ENCODE measurements around the gene PSME4. TPM values are rescaled to one million over a fixed set of nuclear protein-coding genes. Genes with fewer than 3 reads are reported as not detected.

Gene PSME4
- polyA plus RNA-seq, 1 experiment = 52.0 TPM

DNA sequence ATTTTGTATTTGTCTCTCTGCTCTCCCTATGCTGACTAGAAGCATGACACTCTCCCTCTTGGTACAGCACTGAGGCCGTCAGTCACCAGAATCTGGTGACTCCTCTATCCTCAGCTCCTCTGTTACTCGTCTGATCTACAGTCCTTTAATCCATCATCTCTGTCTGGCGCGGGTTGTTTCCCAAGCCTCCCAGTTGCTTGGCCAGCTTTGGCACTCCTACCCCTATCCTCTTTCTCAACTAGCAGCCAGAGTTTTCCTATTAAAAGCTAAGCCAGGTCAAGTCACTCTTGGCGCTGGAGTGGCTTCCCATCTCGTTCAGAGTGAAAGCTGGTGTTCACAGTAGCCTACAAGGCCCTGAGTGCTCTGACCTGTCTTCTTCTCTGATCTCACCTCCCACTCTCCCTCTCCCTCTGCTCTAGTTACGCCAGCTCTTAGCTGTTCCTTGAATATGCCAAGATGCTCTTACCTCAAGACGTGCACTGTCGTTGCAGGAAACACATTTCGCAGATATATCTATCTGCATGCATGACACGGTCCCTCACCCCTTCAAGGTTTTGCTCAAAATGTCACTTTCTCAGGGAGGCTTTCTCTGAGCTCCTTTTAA lies 41.8 kb upstream of the PSME4 start:
- DNase-seq (ENCODE audit: low read depth, low spot score) = no peak
- Histone ChIP-seq H3K4me3 (ENCODE audit: low read depth, low read length) (no peak overlapping the region), H3K27ac (ENCODE audit: low read depth, low read length) (no peak overlapping the region), H3K27me3 (ENCODE audit: control insufficient read depth, insufficient read depth, low read length) (no peaks in the 10 kb centered on the region), H3K9me3 (ENCODE audit: control insufficient read depth, insufficient read depth, low read length) (no peaks in the 10 kb centered on the region)
- TF ChIP-seq, protein P1, sequence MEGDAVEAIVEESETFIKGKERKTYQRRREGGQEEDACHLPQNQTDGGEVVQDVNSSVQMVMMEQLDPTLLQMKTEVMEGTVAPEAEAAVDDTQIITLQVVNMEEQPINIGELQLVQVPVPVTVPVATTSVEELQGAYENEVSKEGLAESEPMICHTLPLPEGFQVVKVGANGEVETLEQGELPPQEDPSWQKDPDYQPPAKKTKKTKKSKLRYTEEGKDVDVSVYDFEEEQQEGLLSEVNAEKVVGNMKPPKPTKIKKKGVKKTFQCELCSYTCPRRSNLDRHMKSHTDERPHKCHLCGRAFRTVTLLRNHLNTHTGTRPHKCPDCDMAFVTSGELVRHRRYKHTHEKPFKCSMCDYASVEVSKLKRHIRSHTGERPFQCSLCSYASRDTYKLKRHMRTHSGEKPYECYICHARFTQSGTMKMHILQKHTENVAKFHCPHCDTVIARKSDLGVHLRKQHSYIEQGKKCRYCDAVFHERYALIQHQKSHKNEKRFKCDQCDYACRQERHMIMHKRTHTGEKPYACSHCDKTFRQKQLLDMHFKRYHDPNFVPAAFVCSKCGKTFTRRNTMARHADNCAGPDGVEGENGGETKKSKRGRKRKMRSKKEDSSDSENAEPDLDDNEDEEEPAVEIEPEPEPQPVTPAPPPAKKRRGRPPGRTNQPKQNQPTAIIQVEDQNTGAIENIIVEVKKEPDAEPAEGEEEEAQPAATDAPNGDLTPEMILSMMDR (IDR thresholded peaks at IDR 0.05; ENCODE audit: low read depth, low read length) = no peak
- ChIA-PET CTCF (no interaction called here), POLR2A (interaction anchor here (0.7 to 1.4 kb wide), 2 partner anchors 42 to 716 kb away, joined by 3 to 4 read pairs; partner anchors contain the start of gene PSME4)

DNA sequence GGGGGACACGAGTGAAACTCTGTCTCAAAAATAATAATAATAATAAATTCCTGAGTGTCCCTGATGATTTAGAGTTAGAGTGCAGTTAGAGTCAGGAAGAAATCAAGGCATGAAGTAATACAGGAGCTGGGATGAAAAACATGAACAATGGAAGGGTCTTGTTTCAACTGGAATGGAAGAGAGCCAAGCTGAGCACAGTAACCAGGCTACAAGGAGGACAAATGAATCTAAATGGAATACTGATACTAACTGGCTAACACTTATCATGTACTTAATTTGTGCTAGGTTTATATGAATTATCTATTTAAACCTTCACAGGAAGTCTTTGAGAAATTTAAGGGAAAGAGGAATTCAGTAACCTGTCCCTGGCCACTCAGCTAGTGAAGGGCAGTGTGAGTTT lies 38.8 kb upstream of the PSME4 start:
- Histone ChIP-seq H3K4me3 (ENCODE audit: low read depth, low read length) (no peak overlapping the region), H3K9me3 (ENCODE audit: control insufficient read depth, insufficient read depth, low read length) (no peaks in the 10 kb centered on the region), H3K27me3 (ENCODE audit: control insufficient read depth, insufficient read depth, low read length) (no peaks in the 10 kb centered on the region), H3K27ac (ENCODE audit: low read depth, low read length) (no peak overlapping the region)
- DNase-seq (ENCODE audit: low read depth, low spot score) = no peak
- TF ChIP-seq, protein P1 (IDR thresholded peaks at IDR 0.05; ENCODE audit: low read depth, low read length) = no peak
- ChIA-PET POLR2A (interaction anchor here (1.2 kb wide), 1 partner anchor 38 kb away, joined by 3 read pairs; no protein-coding TSS in a partner anchor), CTCF (no interaction called here)

DNA sequence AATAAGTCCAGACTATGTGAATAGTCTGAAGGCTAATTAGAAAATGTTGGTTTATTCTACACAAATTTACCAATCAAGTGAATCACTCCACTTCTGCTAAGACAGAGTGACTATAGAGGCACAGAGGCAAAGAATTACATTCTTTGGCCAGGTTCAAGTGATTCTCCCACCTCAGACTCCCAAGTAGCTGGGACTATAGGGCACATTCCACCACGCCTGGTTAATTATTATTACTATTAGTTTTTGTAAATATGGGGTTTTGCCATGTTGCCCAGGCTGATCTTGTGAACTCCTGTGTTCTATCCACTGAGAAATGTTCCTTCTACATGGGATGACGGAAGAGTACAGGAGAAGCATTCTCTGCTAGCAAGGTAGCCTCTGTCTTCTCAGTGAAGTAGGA lies 37.6 kb upstream of the PSME4 start:
- no peaks in the 10 kb centered on the region for H3K9me3 ChIP-seq (ENCODE audit: control insufficient read depth, insufficient read depth, low read length)
- DNase-seq (ENCODE audit: low read depth, low spot score) = no peak
- ChIA-PET CTCF (no interaction called here), POLR2A (no interaction called here)
- TF ChIP-seq, protein P1 (IDR thresholded peaks at IDR 0.05; ENCODE audit: low read depth, low read length) = no peak
- no peak overlapping the region for H3K4me3 ChIP-seq (ENCODE audit: low read depth, low read length)
- no peak overlapping the region for H3K27ac ChIP-seq (ENCODE audit: low read depth, low read length)
- H3K27me3 ChIP-seq (ENCODE audit: control insufficient read depth, insufficient read depth, low read length) = no peaks in the 10 kb centered on the region

DNA sequence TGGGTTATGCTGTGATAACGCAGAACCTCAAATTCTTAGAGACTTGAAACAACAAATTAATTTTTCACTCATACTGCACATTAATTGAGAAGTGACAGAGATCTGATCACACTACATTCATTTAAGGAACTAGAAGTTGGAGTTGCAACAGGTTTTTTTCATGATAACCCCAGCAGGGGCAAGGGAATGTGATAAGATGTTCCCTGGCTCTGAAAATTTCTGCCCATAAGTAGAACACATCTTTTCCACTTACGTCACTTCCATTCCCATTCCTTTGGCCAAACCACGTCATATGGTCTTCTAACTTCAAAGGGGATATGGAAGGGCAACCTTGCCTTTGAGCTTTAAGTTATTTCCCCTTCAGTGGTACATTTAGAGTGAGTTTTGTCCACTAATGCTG lies 29.7 kb upstream of the PSME4 start:
- ChIA-PET CTCF (interaction anchor here (2.0 kb wide), 1 partner anchor 107 kb away, joined by 4 read pairs; no protein-coding TSS in a partner anchor), POLR2A (interaction anchor here (0.7 kb wide), 1 partner anchor 26 kb away, joined by 3 read pairs; no protein-coding TSS in a partner anchor)
- DNase-seq (ENCODE audit: low read depth, low spot score) = no peak
- no peak overlapping the region for H3K27ac ChIP-seq (ENCODE audit: low read depth, low read length)
- H3K4me3 ChIP-seq (ENCODE audit: low read depth, low read length) = no peak overlapping the region
- no peaks in the 10 kb centered on the region for H3K9me3 ChIP-seq (ENCODE audit: control insufficient read depth, insufficient read depth, low read length)
- no peaks in the 10 kb centered on the region for H3K27me3 ChIP-seq (ENCODE audit: control insufficient read depth, insufficient read depth, low read length)
- TF ChIP-seq, protein P1 (IDR thresholded peaks at IDR 0.05; ENCODE audit: low read depth, low read length) = no peak

DNA sequence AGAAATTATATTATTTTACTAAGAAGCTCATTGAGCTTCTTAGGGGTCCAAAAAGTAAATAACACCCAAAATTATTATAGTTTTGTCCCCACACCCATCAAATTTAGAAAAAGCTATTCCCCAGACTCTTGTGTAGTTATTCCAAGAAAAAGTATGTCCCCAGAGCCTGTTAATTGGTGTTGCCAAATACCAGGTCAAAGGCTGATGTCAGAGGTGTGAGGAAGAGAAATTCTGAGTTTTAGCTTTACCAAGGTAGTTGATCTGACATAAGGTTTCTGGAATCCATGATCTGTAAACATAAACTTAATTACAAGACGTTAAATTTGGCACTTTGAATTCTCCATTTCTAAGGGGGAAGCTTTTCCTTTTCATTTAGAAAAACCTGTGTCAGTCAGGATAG lies 29.3 kb upstream of the PSME4 start:
- no peaks in the 10 kb centered on the region for H3K27me3 ChIP-seq (ENCODE audit: control insufficient read depth, insufficient read depth, low read length)
- POLR2A ChIA-PET = no interaction called here
- no peak overlapping the region for H3K4me3 ChIP-seq (ENCODE audit: low read depth, low read length)
- H3K27ac ChIP-seq (ENCODE audit: low read depth, low read length) = no peak overlapping the region
- CTCF ChIA-PET = interaction anchor here (2.0 kb wide), 1 partner anchor 107 kb away, joined by 4 read pairs; no protein-coding TSS in a partner anchor
- DNase-seq (ENCODE audit: low read depth, low spot score) = no peak
- H3K9me3 ChIP-seq (ENCODE audit: control insufficient read depth, insufficient read depth, low read length) = no peaks in the 10 kb centered on the region
- TF ChIP-seq, protein P1 (IDR thresholded peaks at IDR 0.05; ENCODE audit: low read depth, low read length) = no peak
